ENCODE results near the gene AKR1B15.

AKR1B15 gene

GRCh38 chr7:134612197-134612596 is 63.3 kb downstream of the AKR1B15 start:
- Histone ChIP-seq H3K36me3 (ENCODE audit: control insufficient read depth, insufficient read depth, low read length) (no peaks in the 10 kb centered on the region), H3K9ac (ENCODE audit: low read length) (no peak overlapping the region), H3K4me1 (ENCODE audit: control insufficient read depth, insufficient read depth, low read length) (no peaks in the 10 kb centered on the region), H3K27ac (ENCODE audit: low read depth, low read length) (no peak overlapping the region), H3K27me3 (ENCODE audit: control insufficient read depth, insufficient read depth, low read length) (peaks cover 3% of the 10 kb centered on the region), H3K4me3 (ENCODE audit: low read length) (no peak overlapping the region)

GRCh38 chr7:134613623-134614347 is 64.9 kb downstream of the AKR1B15 start:
- Histone ChIP-seq H3K9ac (ENCODE audit: low read length) (no peak overlapping the region), H3K4me3 (ENCODE audit: low read length) (no peak overlapping the region), H3K36me3 (ENCODE audit: control insufficient read depth, insufficient read depth, low read length) (no peaks in the 10 kb centered on the region), H3K4me1 (ENCODE audit: control insufficient read depth, insufficient read depth, low read length) (no peaks in the 10 kb centered on the region), H3K27ac (ENCODE audit: low read depth, low read length) (no peak overlapping the region), H3K27me3 (ENCODE audit: control insufficient read depth, insufficient read depth, low read length) (peaks cover 3% of the 10 kb centered on the region)

GRCh38 chr7:134616611-134617010 is 67.7 kb downstream of the AKR1B15 start:
- H3K36me3 ChIP-seq (ENCODE audit: control insufficient read depth, insufficient read depth, low read length), result no peaks in the 10 kb centered on the region
- H3K4me3 ChIP-seq (ENCODE audit: low read length), result no peak overlapping the region
- no peak overlapping the region for H3K27ac ChIP-seq (ENCODE audit: low read depth, low read length)
- peaks cover 4% of the 10 kb centered on the region for H3K27me3 ChIP-seq (ENCODE audit: control insufficient read depth, insufficient read depth, low read length)
- no peaks in the 10 kb centered on the region for H3K4me1 ChIP-seq (ENCODE audit: control insufficient read depth, insufficient read depth, low read length)
- no peak overlapping the region for H3K9ac ChIP-seq (ENCODE audit: low read length)

- Histone ChIP-seq H3K4me1 (ENCODE audit: control insufficient read depth, insufficient read depth, low read length) (no peaks in the 10 kb centered on the region), H3K9ac (ENCODE audit: low read length) (no peak overlapping the region), H3K36me3 (ENCODE audit: control insufficient read depth, insufficient read depth, low read length) (no peaks in the 10 kb centered on the region), H3K4me3 (ENCODE audit: low read length) (no peak overlapping the region), H3K27me3 (ENCODE audit: control insufficient read depth, insufficient read depth, low read length) (peaks cover 2% of the 10 kb centered on the region), H3K27ac (ENCODE audit: low read depth, low read length) (no peak overlapping the region)
Observed at GRCh38 chr7:134618756-134619530, 70.0 kb downstream of the AKR1B15 start.

- no peak overlapping the region for H3K27ac ChIP-seq (ENCODE audit: low read depth, low read length)
- H3K36me3 ChIP-seq (ENCODE audit: control insufficient read depth, insufficient read depth, low read length), result no peaks in the 10 kb centered on the region
- peaks cover 2% of the 10 kb centered on the region for H3K27me3 ChIP-seq (ENCODE audit: control insufficient read depth, insufficient read depth, low read length)
- no peak overlapping the region for H3K9ac ChIP-seq (ENCODE audit: low read length)
- H3K4me3 ChIP-seq (ENCODE audit: low read length), result no peak overlapping the region
- no peaks in the 10 kb centered on the region for H3K4me1 ChIP-seq (ENCODE audit: control insufficient read depth, insufficient read depth, low read length)
Observed at GRCh38 chr7:134619627-134620331, 70.9 kb downstream of the AKR1B15 start.

- Histone ChIP-seq H3K27ac (ENCODE audit: low read depth, low read length) (no peak overlapping the region), H3K36me3 (ENCODE audit: control insufficient read depth, insufficient read depth, low read length) (no peaks in the 10 kb centered on the region), H3K9ac (ENCODE audit: low read length) (no peak overlapping the region), H3K4me3 (ENCODE audit: low read length) (no peak overlapping the region), H3K4me1 (ENCODE audit: control insufficient read depth, insufficient read depth, low read length) (no peaks in the 10 kb centered on the region), H3K27me3 (ENCODE audit: control insufficient read depth, insufficient read depth, low read length) (peaks cover 2% of the 10 kb centered on the region)
Observed at GRCh38 chr7:134622303-134622995, 73.5 kb downstream of the AKR1B15 start.

GRCh38 chr7:134623193-134623592 is 74.3 kb downstream of the AKR1B15 start:
- no peaks in the 10 kb centered on the region for H3K36me3 ChIP-seq (ENCODE audit: control insufficient read depth, insufficient read depth, low read length)
- no peak overlapping the region for H3K27ac ChIP-seq (ENCODE audit: low read depth, low read length)
- H3K9ac ChIP-seq (ENCODE audit: low read length), result no peak overlapping the region
- H3K4me1 ChIP-seq (ENCODE audit: control insufficient read depth, insufficient read depth, low read length), result no peaks in the 10 kb centered on the region
- H3K27me3 ChIP-seq (ENCODE audit: control insufficient read depth, insufficient read depth, low read length), result peaks cover 2% of the 10 kb centered on the region
- no peak overlapping the region for H3K4me3 ChIP-seq (ENCODE audit: low read length)

- Histone ChIP-seq H3K27ac (ENCODE audit: low read depth, low read length) (no peak overlapping the region), H3K4me1 (ENCODE audit: control insufficient read depth, insufficient read depth, low read length) (no peaks in the 10 kb centered on the region), H3K27me3 (ENCODE audit: control insufficient read depth, insufficient read depth, low read length) (peaks cover 2% of the 10 kb centered on the region), H3K9ac (ENCODE audit: low read length) (no peak overlapping the region), H3K4me3 (ENCODE audit: low read length) (no peak overlapping the region), H3K36me3 (ENCODE audit: control insufficient read depth, insufficient read depth, low read length) (no peaks in the 10 kb centered on the region)
Observed at GRCh38 chr7:134625550-134625949, 76.6 kb downstream of the AKR1B15 start.

GRCh38 chr7:134627109-134627774 is 78.3 kb downstream of the AKR1B15 start:
- Histone ChIP-seq H3K4me1 (ENCODE audit: control insufficient read depth, insufficient read depth, low read length) (no peaks in the 10 kb centered on the region), H3K4me3 (ENCODE audit: low read length) (no peak overlapping the region), H3K9ac (ENCODE audit: low read length) (no peak overlapping the region), H3K27ac (ENCODE audit: low read depth, low read length) (no peak overlapping the region), H3K27me3 (ENCODE audit: control insufficient read depth, insufficient read depth, low read length) (no peaks in the 10 kb centered on the region), H3K36me3 (ENCODE audit: control insufficient read depth, insufficient read depth, low read length) (no peaks in the 10 kb centered on the region)

- H3K4me1 ChIP-seq (ENCODE audit: control insufficient read depth, insufficient read depth, low read length), result no peaks in the 10 kb centered on the region
- H3K27ac ChIP-seq (ENCODE audit: low read depth, low read length), result no peak overlapping the region
- no peak overlapping the region for H3K9ac ChIP-seq (ENCODE audit: low read length)
- no peaks in the 10 kb centered on the region for H3K27me3 ChIP-seq (ENCODE audit: control insufficient read depth, insufficient read depth, low read length)
- no peaks in the 10 kb centered on the region for H3K36me3 ChIP-seq (ENCODE audit: control insufficient read depth, insufficient read depth, low read length)
- H3K4me3 ChIP-seq (ENCODE audit: low read length), result no peak overlapping the region
Observed at GRCh38 chr7:134627775-134628153, 78.9 kb downstream of the AKR1B15 start.

- Histone ChIP-seq H3K27ac (ENCODE audit: low read depth, low read length) (no peak overlapping the region), H3K27me3 (ENCODE audit: control insufficient read depth, insufficient read depth, low read length) (no peaks in the 10 kb centered on the region), H3K4me3 (ENCODE audit: low read length) (no peak overlapping the region), H3K4me1 (ENCODE audit: control insufficient read depth, insufficient read depth, low read length) (no peaks in the 10 kb centered on the region), H3K9ac (ENCODE audit: low read length) (no peak overlapping the region), H3K36me3 (ENCODE audit: control insufficient read depth, insufficient read depth, low read length) (no peaks in the 10 kb centered on the region)
Observed at GRCh38 chr7:134629445-134629844, 80.5 kb downstream of the AKR1B15 start.
